ENCODE measurements around the gene ESRRG.

- TF ChIP-seq CTCF (IDR thresholded peaks at IDR 0.05; ENCODE audit: low read length), result no peak
- TF ChIP-seq EZH2 (optimal IDR thresholded peaks at IDR 0.05; ENCODE audit: low read depth, low read length), result no peak
- TF ChIP-seq EZH2phosphoT487 (IDR thresholded peaks at IDR 0.05; ENCODE audit: low read length), result no peak
These were observed 188.2 kb downstream of the ESRRG start for GRCh38 chr1:216535059-216535458.

Measured in MM.1S (cell line).